Lung (tissue), 12 donors: ENCODE data around the gene EPM2A. TPM values are rescaled to one million over a fixed set of nuclear protein-coding genes. Genes with fewer than 3 reads are reported as not detected.

ENCODE experiments used
- ATAC-seq: fragments of 200-7000 bp; cut with Tn5 transposase; one replicate; pipeline ENCODE4 v1.9.1; 2020; ENCODE audit warnings: moderate number of reproducible peaks; ENCODE audit not compliant: insufficient read depth, low FRiP score
- DNase-seq, 3 donors: peaks; one replicate each; pipeline ENCODE4 v3.0.0-alpha.2; 2013 to 2017
- H3K27ac ChIP-seq, 2 donors: one replicate each; pipeline ENCODE4 v1.5.1; 2013; ENCODE audit warnings: mild to moderate bottlenecking in 2 of 2, moderate library complexity in 2 of 2, control low read depth in 1 of 2, inconsistent platforms in 1 of 2, low read depth in 1 of 2, low read length in 1 of 2
- H3K27me3 ChIP-seq, 3 donors: one replicate each; pipeline ENCODE4 v1.5.1; 2013; ENCODE audit warnings: low read length in 2 of 3; ENCODE audit not compliant: control insufficient read depth in 3 of 3, insufficient read depth in 3 of 3
- H3K36me3 ChIP-seq, 4 donors: one replicate each; pipeline ENCODE4 v1.5.1; 2013; ENCODE audit warnings: low read length in 4 of 4, mild to moderate bottlenecking in 1 of 4, moderate library complexity in 1 of 4; ENCODE audit not compliant: control insufficient read depth in 4 of 4, insufficient read depth in 4 of 4
- H3K4me1 ChIP-seq, 5 donors: one replicate each; pipeline ENCODE4 v1.5.1; 2013; ENCODE audit warnings: low read length in 5 of 5, mild to moderate bottlenecking in 2 of 5, moderate library complexity in 1 of 5; ENCODE audit not compliant: control insufficient read depth in 5 of 5, insufficient read depth in 5 of 5
- H3K4me3 ChIP-seq: one replicate; pipeline ENCODE4 v1.5.1; 2013; ENCODE audit warnings: mild to moderate bottlenecking, control low read depth, moderate library complexity
- H3K9ac ChIP-seq, 2 donors: one replicate each; pipeline ENCODE4 v1.5.1; 2013; ENCODE audit warnings: low read length in 2 of 2, control low read depth in 1 of 2; ENCODE audit not compliant: insufficient read depth in 1 of 2
- H3K9me3 ChIP-seq, 4 donors: one replicate each; pipeline ENCODE4 v1.5.1; 2013; ENCODE audit warnings: low read length in 3 of 4, mild to moderate bottlenecking in 1 of 4, moderate library complexity in 1 of 4; ENCODE audit not compliant: control insufficient read depth in 4 of 4, insufficient read depth in 3 of 4
- WGBS, 2 donors: extraction: QIAGEN DNeasy Blood & Tissue Kit; methylation state at CpG; one replicate each; pipeline ENCODE4 v1.1.7; 2013; 5-methylcytosine and 5-hydroxymethylcytosine counted together
- polyA plus RNA-seq, 2 donors: library from polyadenylated mRNA; stranded (reverse); fragments of 200-250 nt; gene quantifications; one replicate each; pipeline ENCODE4 v1.2.1, GENCODE V29; 2013
- total RNA-seq, 2 donors: library from RNA; depleted of rRNA in 1 of 2; stranded (reverse); fragments of >200 nt in 1 of 2; gene quantifications; one replicate each; pipeline ENCODE4 v1.2.1, GENCODE V29; 2014 to 2021
- TF ChIP-seq, protein P1 (sequence below): IDR thresholded peaks from 2 replicates; pipeline ENCODE4 v1.5.1; 2012; ENCODE audit warnings: mild to moderate bottlenecking; ENCODE audit errors: control extremely low read depth, extremely low read depth
- donor health status: control.
- donor health status: control.
- donor health status: Bipolar disorder and iron deficiency.
- donor health status: healthy.
- donor health status: DM: yes; HTN: yes; CAD: no.

The EPM2A gene
- total and polyA plus RNA-seq, 4 donors = 2.8 to 13.3 (median 5.0) TPM

DNA sequence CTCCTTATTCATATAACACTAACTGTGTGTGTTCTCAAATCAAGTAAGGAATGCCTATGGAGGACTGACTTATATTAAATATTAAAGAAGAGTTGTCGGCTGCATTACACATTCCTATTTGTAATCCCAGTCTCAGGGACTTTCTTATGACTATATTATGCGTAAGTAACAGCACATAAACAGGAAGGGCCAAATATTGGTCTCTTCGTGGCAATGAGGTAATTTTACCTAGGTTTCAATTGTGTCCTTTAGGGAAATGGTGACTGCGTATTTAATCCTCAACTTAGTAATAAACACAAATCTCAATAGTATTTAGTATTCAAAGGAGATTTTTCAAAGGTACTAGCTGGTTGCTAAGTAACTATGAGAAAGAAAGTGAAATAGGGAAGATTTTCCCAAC, 22.8 kb upstream of the EPM2A start:
- H3K9me3 ChIP-seq = no peaks in the 10 kb centered on the region
- no peaks in the 10 kb centered on the region for H3K36me3 ChIP-seq
- DNase-seq (no peak), ATAC-seq (no peak)
- 77 to 81% methylated on average over 4 of the region's 4 CpGs for WGBS, 2 donors
- H3K4me3 ChIP-seq = no peak overlapping the region
- no peak overlapping the region for H3K9ac ChIP-seq
- H3K27me3 ChIP-seq = no peaks in the 10 kb centered on the region
- H3K27ac ChIP-seq = no peak overlapping the region
- H3K4me1 ChIP-seq = peaks cover 0 to 6% (median 0%) of the 10 kb centered on the region in 5 donors
- TF ChIP-seq, protein P1, sequence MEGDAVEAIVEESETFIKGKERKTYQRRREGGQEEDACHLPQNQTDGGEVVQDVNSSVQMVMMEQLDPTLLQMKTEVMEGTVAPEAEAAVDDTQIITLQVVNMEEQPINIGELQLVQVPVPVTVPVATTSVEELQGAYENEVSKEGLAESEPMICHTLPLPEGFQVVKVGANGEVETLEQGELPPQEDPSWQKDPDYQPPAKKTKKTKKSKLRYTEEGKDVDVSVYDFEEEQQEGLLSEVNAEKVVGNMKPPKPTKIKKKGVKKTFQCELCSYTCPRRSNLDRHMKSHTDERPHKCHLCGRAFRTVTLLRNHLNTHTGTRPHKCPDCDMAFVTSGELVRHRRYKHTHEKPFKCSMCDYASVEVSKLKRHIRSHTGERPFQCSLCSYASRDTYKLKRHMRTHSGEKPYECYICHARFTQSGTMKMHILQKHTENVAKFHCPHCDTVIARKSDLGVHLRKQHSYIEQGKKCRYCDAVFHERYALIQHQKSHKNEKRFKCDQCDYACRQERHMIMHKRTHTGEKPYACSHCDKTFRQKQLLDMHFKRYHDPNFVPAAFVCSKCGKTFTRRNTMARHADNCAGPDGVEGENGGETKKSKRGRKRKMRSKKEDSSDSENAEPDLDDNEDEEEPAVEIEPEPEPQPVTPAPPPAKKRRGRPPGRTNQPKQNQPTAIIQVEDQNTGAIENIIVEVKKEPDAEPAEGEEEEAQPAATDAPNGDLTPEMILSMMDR = no peak

GRCh38 chr6:145756170-145756662, 20.9 kb upstream of the EPM2A start:
- H3K27ac ChIP-seq = no peak overlapping the region
- TF ChIP-seq, protein P1 = no peak
- no peaks in the 10 kb centered on the region for H3K27me3 ChIP-seq
- H3K4me3 ChIP-seq = no peak overlapping the region
- ATAC-seq (peak; percentile 27), DNase-seq (peak; percentile 66 to 80 (median 67))
- H3K4me1 ChIP-seq = peaks cover 0 to 2% (median 0%) of the 10 kb centered on the region in 5 donors
- no peaks in the 10 kb centered on the region for H3K36me3 ChIP-seq
- H3K9me3 ChIP-seq = no peaks in the 10 kb centered on the region
- WGBS, 2 donors = 46 to 64% methylated on average over 1 of the region's 1 CpG
- H3K9ac ChIP-seq = no peak overlapping the region

- H3K4me1 ChIP-seq = peaks cover 0 to 2% (median 0%) of the 10 kb centered on the region in 5 donors
- TF ChIP-seq, protein P1 = no peak
- H3K27me3 ChIP-seq = no peaks in the 10 kb centered on the region
- H3K4me3 ChIP-seq = no peak overlapping the region
- ATAC-seq (no peak), DNase-seq (no peak)
- H3K9me3 ChIP-seq = no peaks in the 10 kb centered on the region
- no peak overlapping the region for H3K9ac ChIP-seq
- H3K36me3 ChIP-seq = no peaks in the 10 kb centered on the region
- no peak overlapping the region for H3K27ac ChIP-seq
Measured at GRCh38 chr6:145755682-145756081, 20.4 kb upstream of the EPM2A start.

- Histone ChIP-seq H3K27me3 (no peaks in the 10 kb centered on the region), H3K4me1 (peaks cover 0 to 4% (median 0%) of the 10 kb centered on the region in 5 donors), H3K36me3 (no peaks in the 10 kb centered on the region), H3K9me3 (no peaks in the 10 kb centered on the region), H3K27ac (no peak overlapping the region), H3K9ac (no peak overlapping the region), H3K4me3 (no peak overlapping the region)
- DNase-seq (no peak), ATAC-seq (no peak)
- 49 to 70% methylated on average over 2 of the region's 2 CpGs for WGBS, 2 donors
- TF ChIP-seq, protein P1 = no peak
Measured at GRCh38 chr6:145752638-145753037, 17.3 kb upstream of the EPM2A start.
